ENCODE data around the gene TMEM245. TPM values are rescaled to one million over a fixed set of nuclear protein-coding genes. Genes with fewer than 3 reads are reported as not detected.

Gene TMEM245
- total RNA-seq, 4 donors from 2014 or later = 45.7 to 121 (median 71.4) TPM

DNA sequence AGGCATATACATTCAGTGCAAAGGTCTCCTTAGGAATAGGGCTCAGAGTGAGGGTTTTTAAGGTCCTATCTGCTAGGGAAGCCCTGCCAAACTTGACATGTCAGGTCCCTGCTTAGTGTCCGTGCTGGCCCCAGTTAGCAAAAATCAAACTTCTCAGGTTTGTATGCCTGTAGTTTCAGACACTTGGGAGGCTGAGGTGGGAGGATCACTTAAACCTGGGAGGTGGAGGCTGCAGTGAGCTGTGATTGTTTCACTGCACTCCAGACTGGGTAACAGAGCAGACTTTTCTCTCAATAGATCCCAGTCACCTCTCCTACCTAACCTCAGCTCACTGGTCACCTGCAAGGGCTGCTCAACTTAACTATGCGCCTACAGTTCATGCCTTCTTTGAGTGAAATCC, 18.7 kb upstream of the TMEM245 start:
- H3K4me3 ChIP-seq = no peak overlapping the region
- TF ChIP-seq, protein P1, sequence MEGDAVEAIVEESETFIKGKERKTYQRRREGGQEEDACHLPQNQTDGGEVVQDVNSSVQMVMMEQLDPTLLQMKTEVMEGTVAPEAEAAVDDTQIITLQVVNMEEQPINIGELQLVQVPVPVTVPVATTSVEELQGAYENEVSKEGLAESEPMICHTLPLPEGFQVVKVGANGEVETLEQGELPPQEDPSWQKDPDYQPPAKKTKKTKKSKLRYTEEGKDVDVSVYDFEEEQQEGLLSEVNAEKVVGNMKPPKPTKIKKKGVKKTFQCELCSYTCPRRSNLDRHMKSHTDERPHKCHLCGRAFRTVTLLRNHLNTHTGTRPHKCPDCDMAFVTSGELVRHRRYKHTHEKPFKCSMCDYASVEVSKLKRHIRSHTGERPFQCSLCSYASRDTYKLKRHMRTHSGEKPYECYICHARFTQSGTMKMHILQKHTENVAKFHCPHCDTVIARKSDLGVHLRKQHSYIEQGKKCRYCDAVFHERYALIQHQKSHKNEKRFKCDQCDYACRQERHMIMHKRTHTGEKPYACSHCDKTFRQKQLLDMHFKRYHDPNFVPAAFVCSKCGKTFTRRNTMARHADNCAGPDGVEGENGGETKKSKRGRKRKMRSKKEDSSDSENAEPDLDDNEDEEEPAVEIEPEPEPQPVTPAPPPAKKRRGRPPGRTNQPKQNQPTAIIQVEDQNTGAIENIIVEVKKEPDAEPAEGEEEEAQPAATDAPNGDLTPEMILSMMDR (IDR thresholded peaks at IDR 0.05 in 4 of 5, conservative IDR thresholded peaks at IDR 0.05 in 1 of 5) = no peak
- TF ChIP-seq POLR2A (IDR thresholded peaks at IDR 0.05) = no peak
- no peaks in the 10 kb centered on the region for H3K36me3 ChIP-seq
- no peaks in the 10 kb centered on the region for H3K9me3 ChIP-seq
- H3K4me1 ChIP-seq = no peaks in the 10 kb centered on the region
- ATAC-seq (no peak), DNase-seq (no peak)
- H3K27me3 ChIP-seq = no peaks in the 10 kb centered on the region
- in situ Hi-C loops (cut with MboI; ENCODE audit: low sequenced_read_pairs in 4 of 4) (no loop called here), intact Hi-C loops (cut with DNase I; ENCODE audit: low total_unique reads) (no loop called here)
- H3K27ac ChIP-seq = no peak overlapping the region

DNA sequence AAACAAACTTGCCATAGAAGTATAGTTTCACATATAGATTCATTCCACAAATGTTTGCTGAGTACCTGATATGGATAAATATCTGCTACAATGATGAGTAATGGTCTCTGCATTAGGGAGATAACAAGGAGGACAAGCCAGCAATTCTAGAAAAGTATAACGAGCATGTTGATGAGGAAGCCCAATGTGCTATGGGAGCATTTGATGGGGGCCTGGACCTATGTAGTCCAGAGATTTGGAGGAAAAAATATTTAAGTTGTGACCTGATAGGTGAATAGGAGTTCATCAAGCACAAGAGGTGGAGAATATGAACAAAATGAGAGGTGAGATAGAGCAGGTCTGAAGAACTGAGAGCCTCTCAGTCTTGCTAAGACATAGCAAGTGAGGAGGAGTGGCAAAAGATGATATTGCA, 14.4 kb upstream of the TMEM245 start:
- ATAC-seq (no peak), DNase-seq (no peak)
- Histone ChIP-seq H3K36me3 (no peaks in the 10 kb centered on the region), H3K4me3 (no peak overlapping the region), H3K27ac (no peak overlapping the region), H3K9me3 (no peaks in the 10 kb centered on the region), H3K27me3 (no peaks in the 10 kb centered on the region), H3K4me1 (no peaks in the 10 kb centered on the region)
- no peak for TF ChIP-seq POLR2A (IDR thresholded peaks at IDR 0.05)
- TF ChIP-seq, protein P1 (IDR thresholded peaks at IDR 0.05 in 4 of 5, conservative IDR thresholded peaks at IDR 0.05 in 1 of 5) = no peak
- intact Hi-C loops (cut with DNase I; ENCODE audit: low total_unique reads) = no loop called here
- in situ Hi-C loops (cut with MboI; ENCODE audit: low sequenced_read_pairs in 4 of 4) = no loop called here

DNA sequence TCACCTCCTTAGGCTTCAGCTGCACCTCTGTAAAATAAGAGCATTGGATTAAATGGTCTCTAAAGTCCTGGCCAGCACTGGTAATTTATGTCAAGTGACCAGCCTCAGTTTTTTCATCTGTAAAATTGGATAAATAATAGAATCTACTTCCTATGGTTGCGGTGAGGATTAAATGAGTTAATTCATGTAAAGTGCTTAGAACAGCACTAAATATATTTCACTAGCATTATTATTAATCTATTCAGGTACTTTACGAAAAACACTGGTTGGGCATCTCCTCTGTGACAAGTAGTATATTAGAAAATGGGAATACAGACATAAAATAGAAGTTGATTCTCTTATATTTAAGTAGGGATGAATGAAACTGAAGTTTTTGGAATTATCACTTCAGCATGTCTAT, 13.8 kb upstream of the TMEM245 start:
- no peaks in the 10 kb centered on the region for H3K9me3 ChIP-seq
- ATAC-seq (no peak), DNase-seq (no peak)
- H3K4me3 ChIP-seq = no peak overlapping the region
- in situ Hi-C loops (cut with MboI; ENCODE audit: low sequenced_read_pairs in 4 of 4) (no loop called here), intact Hi-C loops (cut with DNase I; ENCODE audit: low total_unique reads) (no loop called here)
- no peaks in the 10 kb centered on the region for H3K4me1 ChIP-seq
- H3K27me3 ChIP-seq = no peaks in the 10 kb centered on the region
- TF ChIP-seq, protein P1 (IDR thresholded peaks at IDR 0.05 in 4 of 5, conservative IDR thresholded peaks at IDR 0.05 in 1 of 5) = no peak
- TF ChIP-seq POLR2A (IDR thresholded peaks at IDR 0.05) = no peak
- H3K36me3 ChIP-seq = no peaks in the 10 kb centered on the region
- no peak overlapping the region for H3K27ac ChIP-seq

DNA sequence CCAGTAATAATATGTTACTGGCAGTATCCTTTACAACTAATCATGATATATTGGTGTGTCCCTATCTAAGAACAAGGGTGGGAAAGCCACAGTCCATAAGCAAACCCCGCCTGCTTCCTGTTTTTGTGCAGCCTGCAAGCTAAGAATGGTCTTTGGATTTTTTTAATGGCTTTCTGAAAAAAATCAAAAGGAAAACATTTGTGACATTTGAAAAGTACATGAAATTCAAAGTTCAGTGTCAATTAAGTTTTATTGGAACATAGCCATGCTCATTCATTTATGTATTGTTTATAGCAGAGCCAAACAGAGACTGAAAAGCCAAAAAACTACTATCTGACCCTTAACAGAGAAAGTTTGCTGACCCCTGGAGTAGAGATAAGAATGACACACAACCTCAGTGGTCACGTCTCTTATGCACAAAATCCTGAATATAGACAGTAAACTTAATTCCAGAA, 12.8 kb upstream of the TMEM245 start:
- TF ChIP-seq, protein P1 (IDR thresholded peaks at IDR 0.05 in 4 of 5, conservative IDR thresholded peaks at IDR 0.05 in 1 of 5) = no peak
- no peak for TF ChIP-seq POLR2A (IDR thresholded peaks at IDR 0.05)
- in situ Hi-C loops (cut with MboI; ENCODE audit: low sequenced_read_pairs in 4 of 4) = no loop called here
- Histone ChIP-seq H3K36me3 (no peaks in the 10 kb centered on the region), H3K9me3 (no peaks in the 10 kb centered on the region), H3K4me1 (no peaks in the 10 kb centered on the region), H3K4me3 (no peak overlapping the region), H3K27ac (no peak overlapping the region), H3K27me3 (no peaks in the 10 kb centered on the region)
- no peak for ATAC-seq
- intact Hi-C loops (cut with DNase I; ENCODE audit: low total_unique reads) = no loop called here
- DNase-seq = no peak

Data from gastrocnemius medialis (tissue), 4 donors.